Vagina (tissue), 2 donors: Measurements from ENCODE around the gene COX8A.

Experiments used
- CTCF ChIP-seq, 3 experiments: fragments of 450-650 bp in 2 of 3; fragments of 200-600 bp in 1 of 3; sonication (generic) in 1 of 3; IDR thresholded peaks; one replicate each; pipeline ENCODE4 v1.5.1; 2017 to 2019; ENCODE audit warnings: antibody characterized with exemption in 3 of 3, mild to moderate bottlenecking in 2 of 3, moderate library complexity in 2 of 3
- POLR2A ChIP-seq, 2 donors: fragments of 450-650 bp; IDR thresholded peaks; one replicate each; pipeline ENCODE4 v1.6.1; 2017; ENCODE audit warnings: antibody characterized with exemption in 2 of 2, mild to moderate bottlenecking in 2 of 2, moderate library complexity in 2 of 2
- POLR2AphosphoS5 ChIP-seq, 2 donors: sonication (generic); formaldehyde crosslinking; IDR thresholded peaks; one replicate each; pipeline ENCODE4 v1.9.0; 2017; ENCODE audit warnings: antibody characterized with exemption in 2 of 2, mild to moderate bottlenecking in 2 of 2, low read depth in 1 of 2; ENCODE audit not compliant: insufficient read depth in 1 of 2

GRCh38 chr11:64010783-64011182, 36.4 kb downstream of the COX8A start:
- TF ChIP-seq CTCF (IDR thresholded peaks at IDR 0.05), result no peak
- TF ChIP-seq POLR2A (IDR thresholded peaks at IDR 0.05), result no peak
- no peak for TF ChIP-seq POLR2AphosphoS5 (IDR thresholded peaks at IDR 0.05; ENCODE audit: insufficient read depth in 1 of 2, low read depth in 1 of 2)
